ENCODE data around the gene CNPPD1.
"Not testable (repeated sequence)": the region's sequence is repeated elsewhere in the genome, so short reads cannot be mapped to it uniquely, and the experiment has no call there.

CNPPD1 gene

DNA sequence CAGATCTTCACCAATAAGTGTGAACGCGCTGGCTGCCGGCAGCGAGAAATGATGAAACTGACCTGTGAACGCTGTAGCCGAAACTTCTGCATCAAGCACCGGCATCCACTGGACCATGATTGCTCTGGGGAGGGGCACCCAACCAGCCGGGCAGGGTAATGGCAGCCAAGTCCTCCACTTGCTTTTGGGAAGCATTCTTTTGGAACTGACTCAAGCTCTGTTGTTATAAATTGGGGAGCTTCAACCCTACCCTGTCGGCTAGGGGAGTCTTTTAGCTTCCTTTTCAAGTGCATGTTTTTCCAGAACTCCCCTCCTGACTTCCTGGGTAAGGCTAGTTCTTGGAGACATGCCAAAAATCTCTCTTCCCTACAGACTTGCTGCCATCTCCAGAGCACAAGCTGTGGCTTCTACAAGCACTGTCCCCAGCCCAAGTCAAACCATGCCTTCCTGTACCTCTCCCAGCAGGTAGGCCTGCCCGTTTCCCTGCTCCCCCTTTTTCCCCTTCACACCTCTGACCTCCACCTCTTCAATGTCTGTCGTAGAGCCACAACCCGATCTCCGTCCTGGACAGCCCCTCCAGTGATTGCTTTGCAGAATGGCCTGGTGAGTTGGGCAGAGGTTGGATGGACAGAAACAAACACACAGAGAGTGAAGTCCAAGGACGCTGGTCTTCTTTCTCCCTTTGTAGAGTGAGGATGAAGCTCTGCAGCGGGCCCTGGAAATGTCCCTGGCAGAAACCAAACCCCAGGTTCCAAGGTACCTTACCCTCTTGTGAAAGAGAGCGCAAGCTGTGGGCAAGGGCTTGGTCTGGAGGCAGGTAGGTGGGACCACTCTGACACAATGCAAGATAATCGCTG, 31.4 kb upstream of the CNPPD1 start:
- no peak for FAIRE-seq

GRCh38 chr2:219207134-219207883, 30.6 kb upstream of the CNPPD1 start:
- no peak for FAIRE-seq

GRCh38 chr2:219206328-219207133, 29.8 kb upstream of the CNPPD1 start, which contains the start of gene ZFAND2B:
TSS of gene ZFAND2B (plus strand) at chr2:219206782. CDS start at chr2:219206988, 206 bp downstream.
- no peak for FAIRE-seq

- FAIRE-seq, result no peak
Observed at GRCh38 chr2:219205981-219206327, 29.2 kb upstream of the CNPPD1 start.

DNA sequence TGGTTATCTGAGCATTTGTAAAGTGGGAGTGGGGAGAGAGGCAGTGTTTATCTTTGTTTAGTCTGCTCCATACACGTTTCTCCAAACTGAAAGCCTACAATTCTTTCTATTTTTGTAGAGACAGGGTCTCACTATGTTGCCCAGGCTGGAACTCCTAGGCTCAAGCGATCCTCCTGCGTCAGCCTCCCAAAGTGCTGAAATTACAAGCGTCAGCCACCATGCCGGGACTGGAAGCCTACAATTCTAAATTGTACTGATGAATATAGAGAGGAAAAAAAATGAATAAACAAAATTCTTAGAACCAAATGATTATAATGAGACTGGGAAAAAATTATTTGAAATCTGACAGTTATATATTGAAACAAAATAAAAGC, 28.4 kb upstream of the CNPPD1 start:
- no peak for FAIRE-seq

DNA sequence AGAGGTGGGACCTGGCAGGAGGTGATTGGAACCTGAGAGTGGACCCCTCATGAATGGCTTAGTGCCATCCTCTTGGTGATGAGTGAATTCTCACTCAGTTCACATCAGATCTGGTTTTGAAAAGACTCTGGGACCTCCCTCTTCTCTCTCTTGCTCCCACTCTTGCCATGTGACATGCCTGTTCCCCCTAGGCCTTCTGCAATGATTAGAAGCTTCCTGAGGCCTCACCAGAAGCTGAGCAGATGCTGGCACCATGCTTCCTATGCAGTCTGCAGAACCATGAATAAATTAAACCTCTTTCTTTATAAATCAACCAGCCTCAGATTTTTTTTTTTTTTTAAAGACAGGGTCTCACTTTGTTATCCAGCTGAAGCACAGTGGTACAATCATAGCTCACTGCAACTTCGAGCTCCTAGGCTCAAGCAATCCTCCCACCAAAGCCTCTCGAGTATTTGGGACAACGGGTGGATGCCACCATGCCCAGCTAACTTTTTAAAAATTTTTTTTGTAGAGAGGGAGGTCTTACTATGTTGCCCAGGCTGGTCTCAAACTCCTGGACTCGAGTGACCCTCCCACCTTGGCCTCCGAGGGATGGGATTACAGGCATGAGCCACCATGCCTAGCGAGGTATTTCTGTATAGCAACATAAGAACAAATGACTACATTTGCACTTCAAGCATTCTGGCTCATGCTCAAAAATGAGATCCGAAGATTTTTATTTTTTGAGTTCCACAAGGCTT, 27.9 kb upstream of the CNPPD1 start:
- FAIRE-seq, result no peak

GRCh38 chr2:219201331-219201730, 24.6 kb upstream of the CNPPD1 start:
- FAIRE-seq, result not testable (repeated sequence)

GRCh38 chr2:219200502-219201326, 24.0 kb upstream of the CNPPD1 start:
- not testable (repeated sequence) for FAIRE-seq

- FAIRE-seq, result no peak
Observed at GRCh38 chr2:219199470-219200211, 22.9 kb upstream of the CNPPD1 start.

- no peak for FAIRE-seq
Observed at GRCh38 chr2:219198974-219199373, 22.2 kb upstream of the CNPPD1 start.

GRCh38 chr2:219197388-219197787, 20.7 kb upstream of the CNPPD1 start:
- FAIRE-seq, result no peak

DNA sequence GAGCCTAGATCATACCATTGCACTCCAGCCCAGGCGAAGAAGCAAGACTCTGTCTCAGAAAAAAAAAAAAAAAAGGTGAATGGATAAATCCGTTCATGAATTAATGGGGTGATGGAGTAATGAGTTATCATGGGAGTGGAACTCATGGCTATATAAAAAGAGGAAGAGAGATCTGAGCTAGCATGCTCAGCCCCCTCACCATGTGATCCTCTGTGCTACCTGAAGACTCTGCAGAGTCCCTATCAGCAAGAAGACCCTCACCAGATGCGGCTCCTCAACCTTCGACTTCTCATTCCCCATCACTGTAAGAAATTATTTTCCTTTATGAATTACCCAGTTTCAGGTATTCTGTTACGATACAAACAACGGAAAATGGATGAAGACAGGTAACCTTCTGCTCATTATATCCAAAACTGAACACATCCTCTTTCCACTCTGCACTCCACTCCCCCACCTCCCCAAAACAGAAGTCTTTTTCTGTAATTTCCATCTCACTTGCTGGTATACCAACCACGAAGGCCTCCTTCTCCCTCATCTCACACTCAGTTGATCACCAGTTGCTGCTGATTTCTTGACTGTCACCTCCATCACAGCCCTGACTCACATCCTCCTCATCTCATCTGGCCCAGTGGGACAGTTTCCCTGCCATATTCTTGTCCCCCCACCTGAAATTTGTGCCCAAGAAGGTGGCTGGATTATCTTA, 10.2 kb upstream of the CNPPD1 start:
- FAIRE-seq, result no peak

DNA sequence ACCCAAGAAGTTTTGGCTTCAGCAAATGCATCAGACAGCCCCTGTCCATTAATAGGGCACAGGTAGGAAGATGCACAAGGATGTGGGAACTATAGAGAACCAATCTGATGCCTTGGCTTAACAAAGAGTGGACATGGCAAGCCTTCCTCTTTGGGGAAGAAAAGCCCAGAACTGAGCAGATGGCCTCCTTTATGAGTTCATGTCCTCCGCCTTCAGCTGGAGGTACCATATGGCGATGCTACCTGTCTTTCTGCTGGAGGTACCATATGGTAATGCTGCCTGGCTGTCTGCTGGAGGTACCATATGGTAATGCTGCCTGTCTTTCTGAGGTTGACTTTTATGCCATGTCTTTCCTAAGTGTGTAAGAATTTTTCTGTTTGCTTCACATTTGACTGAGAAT, 7.4 kb upstream of the CNPPD1 start:
- no peak for FAIRE-seq

GRCh38 chr2:219183151-219183772, 6.5 kb upstream of the CNPPD1 start:
- no peak for FAIRE-seq

DNA sequence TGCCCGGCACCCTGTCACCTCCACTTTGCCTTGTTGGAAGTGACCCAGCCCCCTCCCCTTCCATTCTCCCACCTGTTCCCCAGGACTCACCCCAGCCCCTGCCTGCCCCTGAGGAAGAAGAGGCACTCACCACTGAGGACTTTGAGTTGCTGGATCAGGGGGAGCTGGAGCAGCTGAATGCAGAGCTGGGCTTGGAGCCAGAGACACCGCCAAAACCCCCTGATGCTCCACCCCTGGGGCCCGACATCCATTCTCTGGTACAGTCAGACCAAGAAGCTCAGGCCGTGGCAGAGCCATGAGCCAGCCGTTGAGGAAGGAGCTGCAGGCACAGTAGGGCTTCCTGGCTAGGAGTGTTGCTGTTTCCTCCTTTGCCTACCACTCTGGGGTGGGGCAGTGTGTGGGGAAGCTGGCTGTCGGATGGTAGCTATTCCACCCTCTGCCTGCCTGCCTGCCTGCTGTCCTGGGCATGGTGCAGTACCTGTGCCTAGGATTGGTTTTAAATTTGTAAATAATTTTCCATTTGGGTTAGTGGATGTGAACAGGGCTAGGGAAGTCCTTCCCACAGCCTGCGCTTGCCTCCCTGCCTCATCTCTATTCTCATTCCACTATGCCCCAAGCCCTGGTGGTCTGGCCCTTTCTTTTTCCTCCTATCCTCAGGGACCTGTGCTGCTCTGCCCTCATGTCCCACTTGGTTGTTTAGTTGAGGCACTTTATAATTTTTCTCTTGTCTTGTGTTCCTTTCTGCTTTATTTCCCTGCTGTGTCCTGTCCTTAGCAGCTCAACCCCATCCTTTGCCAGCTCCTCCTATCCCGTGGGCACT, 5.8 kb upstream of the CNPPD1 start:
- FAIRE-seq, result no peak

- FAIRE-seq, result no peak
Observed at GRCh38 chr2:219181531-219181930, 4.8 kb upstream of the CNPPD1 start.

DNA sequence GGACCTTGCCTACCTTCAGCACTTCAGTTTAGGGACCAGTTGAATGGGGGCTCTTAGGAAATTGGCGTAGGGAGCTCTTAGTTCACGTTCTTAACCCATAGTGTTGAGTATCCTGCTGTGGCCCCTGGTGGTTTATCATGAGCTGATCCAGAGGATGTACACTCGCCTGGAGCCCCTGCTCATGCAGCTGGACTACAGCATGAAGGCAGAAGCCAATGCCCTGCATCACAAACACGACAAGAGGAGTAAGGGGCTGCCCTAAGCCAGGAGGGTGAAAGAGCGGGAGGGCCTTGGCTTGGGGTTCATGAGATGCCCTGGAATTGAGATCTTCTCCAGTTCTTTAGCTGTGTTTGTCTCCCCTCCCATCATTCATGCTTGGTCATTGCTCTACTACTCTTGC, 4.2 kb upstream of the CNPPD1 start:
- no peak for FAIRE-seq

DNA sequence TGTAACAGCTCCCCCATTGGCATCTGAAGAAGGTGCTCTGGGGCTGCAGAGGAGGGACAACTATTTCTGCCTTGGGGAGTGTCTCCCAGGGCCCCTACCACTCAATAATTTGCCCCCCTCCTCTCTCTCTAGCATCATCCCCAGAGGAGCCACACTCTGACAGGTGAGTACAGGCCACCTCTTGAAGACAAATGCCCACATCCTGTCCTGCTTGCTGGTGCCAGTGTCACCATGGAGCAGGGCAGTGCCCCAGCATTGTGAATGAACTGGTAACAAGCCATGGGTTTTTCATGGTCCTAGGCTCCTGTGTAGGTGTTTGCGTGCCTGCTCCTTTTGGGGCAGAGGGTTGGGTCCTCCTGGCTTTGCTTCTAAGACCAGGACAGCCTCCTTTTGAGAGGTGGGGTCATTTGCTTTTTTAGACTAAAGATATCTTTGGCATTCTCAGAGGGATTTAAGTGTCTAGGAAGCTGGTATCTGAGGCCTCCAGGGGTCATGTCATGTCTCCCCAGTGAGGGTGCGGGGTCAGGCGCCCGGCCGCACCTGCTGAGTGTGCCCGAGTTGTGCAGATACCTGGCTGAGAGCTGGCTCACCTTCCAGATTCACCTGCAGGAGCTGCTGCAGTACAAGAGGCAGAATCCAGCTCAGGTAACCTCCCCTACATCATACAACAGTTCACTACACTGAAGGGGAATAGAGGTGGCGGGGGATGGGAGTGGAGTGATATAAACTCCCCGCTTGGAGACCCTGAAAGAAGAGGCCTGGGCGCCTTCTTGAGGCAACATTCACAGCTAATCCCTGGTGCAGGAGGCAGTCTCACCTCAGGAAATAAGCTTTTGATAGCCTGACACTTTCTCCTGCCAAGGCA, 3.1 kb upstream of the CNPPD1 start:
- FAIRE-seq, result no peak

Measured in G401.6 (cell line).